DND-41 (cell line): ENCODE measurements around the gene EEF2K.

Experiments
- ATAC-seq: fragments of 200-7000 bp; cut with Tn5 transposase; 3 replicates; pipeline ENCODE4 v1.9.1; 2021; ENCODE audit warnings: low read depth; ENCODE audit not compliant: insufficient read depth
- DNase-seq: peaks from one replicate; pipeline ENCODE4 v3.0.0-alpha.2; 2020
- H2AFZ ChIP-seq: 2 replicates; pipeline ENCODE4 v1.6.0; 2012; ENCODE audit warnings: low read depth, low read length
- H3K27ac ChIP-seq: 2 replicates; pipeline ENCODE4 v1.5.1; 2012; ENCODE audit warnings: low read length, inconsistent platforms
- H3K27me3 ChIP-seq: fragments of 200-600 bp; sonication (generic); 2 replicates; pipeline ENCODE4 v1.6.0; 2012; ENCODE audit warnings: low read length, mild to moderate bottlenecking, inconsistent platforms; ENCODE audit not compliant: insufficient read depth, poor library complexity
- H3K36me3 ChIP-seq: 2 replicates; pipeline ENCODE4 v1.5.1; 2012; ENCODE audit warnings: low read length, inconsistent platforms; ENCODE audit not compliant: insufficient read depth
- H3K4me1 ChIP-seq: 2 replicates; pipeline ENCODE4 v1.5.1; 2012; ENCODE audit warnings: mild to moderate bottlenecking, low read length; ENCODE audit not compliant: insufficient read depth
- H3K4me2 ChIP-seq: 2 replicates; pipeline ENCODE4 v1.6.0; 2012; ENCODE audit warnings: mild to moderate bottlenecking, moderate library complexity, low read length, inconsistent platforms; ENCODE audit not compliant: insufficient read depth
- H3K4me3 ChIP-seq, 2 experiments: fragments of 200-600 bp in 1 of 2; shearing (Covaris generic) in 1 of 2; 2 replicates each; pipeline ENCODE4 v1.5.1; 2012 to 2016; ENCODE audit warnings: inconsistent platforms in 2 of 2, low read length in 2 of 2, mild to moderate bottlenecking in 2 of 2, low read depth in 1 of 2, moderate library complexity in 1 of 2
- H3K79me2 ChIP-seq: 2 replicates; pipeline ENCODE4 v1.6.0; 2012; ENCODE audit warnings: low read length, inconsistent platforms; ENCODE audit not compliant: insufficient read depth
- H3K9ac ChIP-seq: 2 replicates; pipeline ENCODE4 v1.6.0; 2012; ENCODE audit warnings: low read depth, mild to moderate bottlenecking, inconsistent platforms, low read length, moderate library complexity
- H3K9me3 ChIP-seq: 2 replicates; pipeline ENCODE4 v1.5.1; 2012; ENCODE audit warnings: low read length, moderate library complexity, mild to moderate bottlenecking, inconsistent platforms; ENCODE audit not compliant: insufficient read depth, severe bottlenecking
- H4K20me1 ChIP-seq: 2 replicates; pipeline ENCODE4 v1.6.0; 2012; ENCODE audit warnings: low read length; ENCODE audit not compliant: insufficient read depth
- EZH2 ChIP-seq: IDR thresholded peaks from 3 replicates; pipeline ENCODE4 v1.6.1; 2012; ENCODE audit warnings: borderline replicate concordance, low read depth, mild to moderate bottlenecking, moderate library complexity, low read length, inconsistent platforms; ENCODE audit not compliant: severe bottlenecking
- TF ChIP-seq, protein P1 (sequence below): IDR thresholded peaks from 2 replicates; pipeline ENCODE4 v1.5.1; 2012; ENCODE audit warnings: borderline replicate concordance, low read length, moderate library complexity, mild to moderate bottlenecking; ENCODE audit not compliant: poor library complexity, severe bottlenecking; ENCODE audit errors: extremely low read depth

EEF2K gene

DNA sequence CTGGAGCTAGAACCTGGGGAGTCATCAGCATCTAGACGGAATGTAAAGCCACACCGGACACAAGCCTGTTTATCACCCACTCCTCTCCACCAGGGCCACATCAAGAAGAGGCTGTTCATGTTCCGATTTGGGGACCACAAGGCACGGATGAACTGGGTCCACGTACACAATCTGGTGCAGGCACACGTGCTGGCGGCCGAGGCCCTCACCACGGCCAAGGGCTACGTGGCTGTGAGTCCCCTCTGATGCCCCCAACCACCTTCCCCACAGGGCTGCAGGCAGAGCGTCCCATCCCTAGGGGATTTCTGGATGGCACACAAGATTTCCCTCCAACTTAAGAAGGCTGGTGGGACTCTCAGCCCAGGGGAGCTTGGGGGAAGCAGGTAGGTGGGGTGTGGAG is 24.7 kb upstream of the EEF2K start:
- Histone ChIP-seq H3K9ac (no peak overlapping the region), H3K4me2 (no peak overlapping the region), H3K27ac (no peak overlapping the region), H3K36me3 (no peaks in the 10 kb centered on the region), H3K9me3 (no peaks in the 10 kb centered on the region), H3K4me3 (no peak overlapping the region), H2AFZ (no peak overlapping the region), H4K20me1 (no peaks in the 10 kb centered on the region), H3K4me1 (no peaks in the 10 kb centered on the region), H3K79me2 (no peaks in the 10 kb centered on the region), H3K27me3 (no peaks in the 10 kb centered on the region)
- no peak for DNase-seq
- no peak for TF ChIP-seq EZH2
- no peak for ATAC-seq

GRCh38 chr16:22181843-22182242 is 24.2 kb upstream of the EEF2K start:
- Histone ChIP-seq H3K27ac (no peak overlapping the region), H4K20me1 (no peaks in the 10 kb centered on the region), H3K4me2 (no peak overlapping the region), H3K4me3 (no peak overlapping the region), H3K79me2 (no peaks in the 10 kb centered on the region), H3K36me3 (no peaks in the 10 kb centered on the region), H2AFZ (no peak overlapping the region), H3K4me1 (no peaks in the 10 kb centered on the region), H3K9ac (no peak overlapping the region), H3K9me3 (no peaks in the 10 kb centered on the region), H3K27me3 (no peaks in the 10 kb centered on the region)
- no peak for DNase-seq
- TF ChIP-seq, protein P1, sequence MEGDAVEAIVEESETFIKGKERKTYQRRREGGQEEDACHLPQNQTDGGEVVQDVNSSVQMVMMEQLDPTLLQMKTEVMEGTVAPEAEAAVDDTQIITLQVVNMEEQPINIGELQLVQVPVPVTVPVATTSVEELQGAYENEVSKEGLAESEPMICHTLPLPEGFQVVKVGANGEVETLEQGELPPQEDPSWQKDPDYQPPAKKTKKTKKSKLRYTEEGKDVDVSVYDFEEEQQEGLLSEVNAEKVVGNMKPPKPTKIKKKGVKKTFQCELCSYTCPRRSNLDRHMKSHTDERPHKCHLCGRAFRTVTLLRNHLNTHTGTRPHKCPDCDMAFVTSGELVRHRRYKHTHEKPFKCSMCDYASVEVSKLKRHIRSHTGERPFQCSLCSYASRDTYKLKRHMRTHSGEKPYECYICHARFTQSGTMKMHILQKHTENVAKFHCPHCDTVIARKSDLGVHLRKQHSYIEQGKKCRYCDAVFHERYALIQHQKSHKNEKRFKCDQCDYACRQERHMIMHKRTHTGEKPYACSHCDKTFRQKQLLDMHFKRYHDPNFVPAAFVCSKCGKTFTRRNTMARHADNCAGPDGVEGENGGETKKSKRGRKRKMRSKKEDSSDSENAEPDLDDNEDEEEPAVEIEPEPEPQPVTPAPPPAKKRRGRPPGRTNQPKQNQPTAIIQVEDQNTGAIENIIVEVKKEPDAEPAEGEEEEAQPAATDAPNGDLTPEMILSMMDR, result no peak
- no peak for TF ChIP-seq EZH2
- ATAC-seq, result no peak

GRCh38 chr16:22183335-22183734 is 22.7 kb upstream of the EEF2K start:
- Histone ChIP-seq H3K27me3 (no peaks in the 10 kb centered on the region), H4K20me1 (no peaks in the 10 kb centered on the region), H3K36me3 (no peaks in the 10 kb centered on the region), H3K4me1 (peaks cover 3% of the 10 kb centered on the region), H3K4me2 (no peak overlapping the region), H3K27ac (no peak overlapping the region), H3K9ac (no peak overlapping the region), H2AFZ (no peak overlapping the region), H3K9me3 (no peaks in the 10 kb centered on the region), H3K79me2 (no peaks in the 10 kb centered on the region), H3K4me3 (no peak overlapping the region)
- TF ChIP-seq, protein P1, result no peak
- no peak for TF ChIP-seq EZH2
- ATAC-seq (no peak), DNase-seq (no peak)

GRCh38 chr16:22183901-22184614 is 22.0 kb upstream of the EEF2K start:
- DNase-seq, result peak; percentile 37
- H3K79me2 ChIP-seq, result no peaks in the 10 kb centered on the region
- H3K9ac ChIP-seq, result no peak overlapping the region
- H3K4me1 ChIP-seq, result peaks cover 10% of the 10 kb centered on the region
- no peak overlapping the region for H2AFZ ChIP-seq
- no peaks in the 10 kb centered on the region for H4K20me1 ChIP-seq
- no peaks in the 10 kb centered on the region for H3K9me3 ChIP-seq
- H3K27ac ChIP-seq, result no peak overlapping the region
- peak; percentile 68 for ATAC-seq
- H3K36me3 ChIP-seq, result no peaks in the 10 kb centered on the region
- no peaks in the 10 kb centered on the region for H3K27me3 ChIP-seq
- no peak overlapping the region for H3K4me2 ChIP-seq
- no peak overlapping the region for H3K4me3 ChIP-seq
- TF ChIP-seq, protein P1, result peak; percentile 41
- TF ChIP-seq EZH2, result no peak
